AG20443 (cell line): ENCODE results near the gene MYO1G.
"Not testable (repeated sequence)": the region's sequence is repeated elsewhere in the genome, so short reads cannot be mapped to it uniquely, and the experiment has no call there.

ENCODE experiments used
- DNase-seq: peaks from one replicate; pipeline ENCODE4 v3.0.0; 2012; ENCODE audit warnings: low spot score, mixed read lengths

MYO1G gene

DNA sequence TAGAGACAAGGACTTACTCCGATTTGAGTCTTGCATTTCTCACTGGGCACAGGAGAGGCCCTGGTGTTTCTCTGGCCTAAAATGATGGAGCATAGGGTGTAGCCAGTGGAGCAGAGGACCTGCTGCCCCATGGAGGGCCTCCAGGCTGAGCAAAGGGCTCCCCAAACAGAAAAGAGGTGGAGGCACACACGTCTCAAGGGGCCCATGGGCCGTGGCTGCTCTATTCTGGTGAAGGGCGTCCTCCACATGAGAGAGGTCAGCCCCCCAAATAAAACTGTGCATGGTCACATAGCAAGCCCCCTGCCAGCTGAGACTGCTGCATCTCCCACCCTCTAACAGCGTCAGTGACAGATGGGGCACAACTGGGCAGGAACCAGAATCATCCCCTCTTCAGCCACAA, 41.4 kb downstream of the MYO1G start:
- no peak for DNase-seq

DNA sequence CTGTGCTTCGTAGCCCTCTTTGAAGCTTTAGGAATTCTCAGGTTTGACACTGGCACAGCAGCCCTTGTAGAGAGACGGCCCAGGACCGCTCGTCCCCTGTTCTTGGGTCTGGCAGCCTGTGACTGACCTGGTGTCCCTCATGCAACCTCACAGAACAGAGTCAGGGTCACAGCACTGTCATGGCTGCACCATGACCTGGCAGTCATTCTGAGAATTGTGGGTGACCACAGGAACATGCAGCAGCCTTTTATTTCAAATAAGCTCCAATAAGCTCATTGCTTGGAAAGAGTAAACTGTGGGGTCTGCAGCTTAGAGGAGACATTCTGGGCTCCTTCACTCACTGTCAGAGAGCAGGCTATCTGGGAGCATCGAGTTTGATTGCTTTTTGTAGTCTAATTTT, 42.5 kb downstream of the MYO1G start:
- no peak for DNase-seq

GRCh38 chr7:44935583-44935982, 43.2 kb downstream of the MYO1G start:
- no peak for DNase-seq

DNA sequence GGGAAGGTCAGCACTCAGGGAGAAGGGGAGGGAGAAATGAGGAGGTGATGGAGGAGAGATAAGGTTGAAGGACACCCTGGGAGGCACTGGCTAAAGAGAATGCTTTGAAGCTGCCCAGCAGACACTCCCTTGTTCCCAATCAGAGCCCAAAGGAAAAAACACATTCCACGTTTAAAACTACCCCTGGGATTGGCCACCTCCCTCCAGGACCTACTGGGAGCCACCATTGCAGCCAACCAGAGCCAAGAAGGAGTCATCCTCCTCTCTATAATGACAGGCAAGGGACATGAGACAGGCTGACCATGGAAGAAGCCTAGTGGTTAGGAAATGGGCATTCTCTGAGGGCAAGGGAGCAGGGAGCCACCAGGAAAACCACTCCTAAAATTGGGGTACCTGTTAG, 43.8 kb downstream of the MYO1G start:
- no peak for DNase-seq

DNA sequence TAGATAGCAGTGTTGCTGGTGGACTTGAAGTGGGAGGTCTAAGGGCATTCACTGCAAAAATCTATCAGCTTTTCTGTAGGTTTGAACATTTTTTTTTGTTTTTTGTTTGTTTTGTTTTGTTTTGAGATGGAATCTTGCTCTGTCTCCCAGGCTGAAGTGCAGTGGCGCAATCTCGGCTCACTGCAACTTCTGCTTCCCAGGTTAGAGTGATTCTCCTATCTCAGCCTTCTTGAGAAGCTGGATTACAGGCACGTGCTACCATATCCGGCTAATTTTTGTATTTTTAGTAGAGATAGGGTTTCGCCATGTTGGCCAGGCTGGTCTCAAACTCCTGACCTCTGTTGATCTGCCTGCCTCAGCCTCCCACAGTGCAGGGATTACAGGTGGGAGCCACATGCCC, 44.3 kb downstream of the MYO1G start:
- DNase-seq, result not testable (repeated sequence)

DNA sequence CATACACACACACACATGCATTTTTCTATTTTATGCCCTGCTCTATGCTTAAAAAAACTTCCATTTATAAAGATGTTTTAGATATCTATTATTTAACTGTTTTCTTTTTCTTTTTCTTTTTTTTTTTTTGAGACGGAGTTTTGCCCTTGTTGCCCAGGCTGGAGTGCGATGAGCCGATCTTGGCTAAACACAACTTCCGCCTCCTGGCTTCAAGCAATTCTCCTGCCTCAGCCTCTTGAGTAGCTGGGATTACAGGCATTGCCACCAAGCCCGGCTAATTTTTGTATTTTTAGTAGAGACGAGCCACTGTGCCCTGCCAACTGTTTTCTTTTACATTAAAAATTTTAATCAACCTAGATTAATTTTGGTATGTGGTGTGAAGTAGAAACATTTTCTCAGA, 47.9 kb downstream of the MYO1G start:
- no peak for DNase-seq

- DNase-seq, result no peak
These were observed 56.5 kb downstream of the MYO1G start for GRCh38 chr7:44922351-44922694.

DNA sequence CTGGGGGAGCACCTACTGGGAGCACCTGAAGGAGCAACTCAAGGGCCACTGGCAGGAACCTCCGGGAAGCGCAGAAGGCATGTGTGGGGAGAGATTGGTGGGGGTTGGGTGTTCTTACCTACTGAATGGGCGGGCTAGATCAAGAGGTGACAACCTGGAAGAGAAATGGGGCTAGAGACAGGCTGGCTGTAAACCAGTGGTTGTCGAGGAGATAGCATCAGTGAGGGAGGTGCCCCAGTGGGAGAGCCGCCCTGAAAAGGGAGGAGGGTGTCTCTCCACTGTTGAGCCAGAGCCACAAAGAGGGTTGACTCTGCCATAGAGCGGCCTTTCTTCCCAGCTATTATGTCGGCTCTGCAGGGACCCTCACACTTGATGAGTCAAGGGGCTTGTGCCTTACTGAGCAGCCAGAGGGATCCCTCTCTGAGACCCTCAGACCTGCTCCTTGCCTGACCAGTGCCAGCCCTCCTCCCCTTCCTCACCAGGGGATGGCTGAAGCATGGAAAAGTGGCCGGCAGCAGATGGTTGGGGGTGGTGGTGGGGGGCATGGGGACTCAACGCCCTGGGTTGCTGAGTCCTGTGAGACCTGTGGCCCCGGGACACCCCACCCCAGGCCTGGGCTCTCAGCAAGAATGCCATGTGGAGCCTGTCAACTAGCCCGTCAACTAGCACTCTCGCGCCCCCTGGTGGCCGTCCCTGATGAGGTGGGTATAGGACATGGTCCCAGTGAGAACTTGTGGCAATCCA, 57.0 kb downstream of the MYO1G start:
- DNase-seq, result peak; percentile 89

DNA sequence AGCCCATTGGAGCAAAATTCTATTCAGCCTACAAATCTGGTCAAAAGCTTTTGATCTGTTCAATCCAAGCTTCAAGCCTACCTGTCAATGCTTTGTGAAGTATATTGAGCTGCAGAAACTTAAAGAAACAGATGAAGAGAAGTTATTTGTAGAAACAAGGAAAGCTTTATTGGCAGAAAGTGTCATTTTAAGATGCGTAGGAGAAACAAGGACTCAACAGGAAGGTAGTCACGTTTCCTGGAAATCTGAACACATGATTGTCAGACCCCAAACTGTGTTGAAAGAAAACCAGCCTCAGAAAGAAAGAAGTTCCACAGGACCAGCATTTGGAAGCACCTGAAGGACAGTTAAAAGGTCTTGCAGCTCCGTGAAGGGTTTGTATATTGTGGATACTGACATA, 58.7 kb downstream of the MYO1G start:
- no peak for DNase-seq

DNA sequence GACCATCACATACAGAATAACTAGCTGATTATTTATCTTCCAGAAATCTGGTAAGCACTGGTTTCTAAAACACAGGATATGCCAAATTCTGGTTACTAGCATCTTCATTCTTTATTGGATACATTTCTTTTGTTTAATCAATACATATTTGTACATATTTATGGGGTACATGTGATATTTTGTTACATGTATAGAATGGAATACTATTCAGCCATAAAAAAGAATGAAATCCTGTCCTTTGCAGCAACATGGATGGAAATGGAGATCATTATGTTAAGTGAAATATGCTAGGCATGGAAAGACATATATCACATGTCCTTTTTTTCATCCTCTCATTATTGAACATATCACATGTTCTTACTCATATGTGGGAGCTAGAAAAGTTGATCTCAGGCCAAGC, 60.8 kb downstream of the MYO1G start:
- no peak for DNase-seq

GRCh38 chr7:44917465-44917864, 61.4 kb downstream of the MYO1G start:
- no peak for DNase-seq

DNA sequence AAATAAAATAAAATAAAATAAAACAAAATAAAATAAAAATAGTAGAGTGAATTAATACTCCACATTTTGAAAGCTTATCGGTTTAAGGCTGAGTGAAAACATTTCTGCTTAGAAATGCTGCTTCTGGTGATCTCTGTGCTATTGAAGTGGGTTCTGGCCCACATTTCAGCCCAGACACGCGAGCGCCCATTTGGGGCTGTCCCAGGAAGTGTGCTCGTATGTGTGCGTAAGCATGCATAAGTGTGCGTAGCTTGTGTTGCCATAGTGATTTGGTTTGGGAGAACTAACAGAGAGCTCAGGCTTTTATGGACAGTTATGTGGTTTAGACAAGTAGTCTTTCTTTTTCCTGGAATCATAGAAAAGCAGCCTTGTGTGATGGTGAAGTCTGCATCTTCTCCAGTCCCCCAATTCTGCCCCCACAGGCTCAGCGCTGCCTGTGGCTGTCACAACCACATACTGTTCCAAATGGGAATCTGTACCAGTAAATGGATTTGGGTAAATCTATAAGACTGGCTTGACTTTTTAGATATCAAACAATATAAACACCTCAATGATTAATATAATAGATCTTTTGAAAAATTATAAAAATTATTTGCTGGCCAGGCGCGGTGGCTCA, 63.7 kb downstream of the MYO1G start:
- DNase-seq, result no peak

DNA sequence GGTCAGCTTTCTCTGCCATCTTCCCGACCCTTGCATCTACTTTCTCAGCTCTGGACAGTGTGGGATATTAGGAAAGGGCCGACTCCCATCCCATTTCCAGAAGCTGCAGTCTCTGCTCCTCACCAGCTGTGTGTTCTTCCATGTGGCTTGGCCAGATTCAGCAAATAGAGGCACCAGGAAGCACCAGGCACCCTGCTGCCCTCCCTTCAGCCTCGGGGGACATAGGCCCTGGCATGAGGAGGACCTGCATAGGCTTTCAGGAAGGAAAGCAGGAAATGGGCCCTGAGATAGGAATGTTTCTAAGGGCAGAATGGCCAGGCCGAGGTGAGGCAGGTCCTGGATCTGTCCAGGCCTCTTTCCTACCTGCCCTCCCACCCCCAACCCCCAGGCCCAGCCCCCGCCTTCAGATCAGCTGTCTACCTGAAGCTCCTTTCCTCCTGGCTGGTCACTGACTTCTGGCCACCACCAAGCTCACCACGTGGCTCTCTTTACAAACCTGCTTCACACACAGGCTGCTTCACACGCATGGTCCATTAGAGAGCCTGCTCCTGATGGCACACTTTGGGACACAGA, 66.0 kb downstream of the MYO1G start:
- DNase-seq, result no peak
